Putamen (tissue), 1 donor: ENCODE measurements around the gene SRC.

ENCODE experiments used
- DNase-seq: peaks from one replicate; pipeline ENCODE4 v3.0.0-alpha.2; 2016; ENCODE audit warnings: low spot score

SRC gene

GRCh38 chr20:37350649-37351574, 5.0 kb downstream of the SRC start:
- no peak for DNase-seq

GRCh38 chr20:37351689-37352607, 6.0 kb downstream of the SRC start:
- no peak for DNase-seq

GRCh38 chr20:37352608-37352980, 6.7 kb downstream of the SRC start:
- DNase-seq: no peak

GRCh38 chr20:37353285-37353849, 7.4 kb downstream of the SRC start:
- no peak for DNase-seq

- no peak for DNase-seq
Measured at GRCh38 chr20:37354210-37355195, 8.6 kb downstream of the SRC start.

GRCh38 chr20:37355252-37356180, 9.6 kb downstream of the SRC start:
- no peak for DNase-seq

GRCh38 chr20:37356387-37356786, 10.4 kb downstream of the SRC start:
- DNase-seq: peak; percentile 34

- no peak for DNase-seq
Measured at GRCh38 chr20:37356961-37357371, 11.0 kb downstream of the SRC start.

- no peak for DNase-seq
Measured at GRCh38 chr20:37357481-37358365, 11.8 kb downstream of the SRC start.

GRCh38 chr20:37358366-37359150, 12.6 kb downstream of the SRC start:
- no peak for DNase-seq

GRCh38 chr20:37359331-37359730, 13.4 kb downstream of the SRC start:
- DNase-seq: no peak

GRCh38 chr20:37359836-37360235, 13.9 kb downstream of the SRC start:
- no peak for DNase-seq

GRCh38 chr20:37360391-37361115, 14.6 kb downstream of the SRC start:
- no peak for DNase-seq

- DNase-seq: no peak
Measured at GRCh38 chr20:37361336-37361735, 15.4 kb downstream of the SRC start.

- no peak for DNase-seq
Measured at GRCh38 chr20:37362231-37362792, 16.4 kb downstream of the SRC start.

GRCh38 chr20:37362821-37363220, 16.9 kb downstream of the SRC start:
- no peak for DNase-seq
